Fibroblast of the aortic adventitia (primary cell): ENCODE measurements around the gene SNORC. TPM values are rescaled to one million over a fixed set of nuclear protein-coding genes. Genes with fewer than 3 reads are reported as not detected.
A peak's percentile ranks its signal among the peaks of the same experiment; 100 is the strongest.

Experiments
- DNase-seq: peaks from one replicate; pipeline ENCODE4 v3.0.0-alpha.2; 2010; ENCODE audit warnings: low read depth
- H3K4me3 ChIP-seq: 2 replicates; pipeline ENCODE4 v1.5.1; 2011; ENCODE audit warnings: low read depth, mild to moderate bottlenecking, control low read depth, low read length, moderate library complexity
- CTCF ChIP-seq: IDR thresholded peaks from 2 replicates; pipeline ENCODE4 v1.5.1; 2011; ENCODE audit warnings: mild to moderate bottlenecking, low read length, control low read depth, inconsistent platforms; ENCODE audit not compliant: insufficient read depth
- total RNA-seq: library from RNA; depleted of rRNA; stranded (reverse); fragments of >200 nt; gene quantifications from 2 replicates; pipeline ENCODE4 v1.2.3, GENCODE V29; 2012; ENCODE audit warnings: low replicate concordance

SNORC gene
- 0.33 and 0.72 TPM in 2 replicates for total RNA-seq

- no peak for DNase-seq
- no peak for TF ChIP-seq CTCF
Measured at GRCh38 chr2:232870018-232870765, at the start of gene SNORC. SNORC (plus strand) TSS chr2:232870264; CDS start chr2:232870342, 78 bp downstream.

DNA sequence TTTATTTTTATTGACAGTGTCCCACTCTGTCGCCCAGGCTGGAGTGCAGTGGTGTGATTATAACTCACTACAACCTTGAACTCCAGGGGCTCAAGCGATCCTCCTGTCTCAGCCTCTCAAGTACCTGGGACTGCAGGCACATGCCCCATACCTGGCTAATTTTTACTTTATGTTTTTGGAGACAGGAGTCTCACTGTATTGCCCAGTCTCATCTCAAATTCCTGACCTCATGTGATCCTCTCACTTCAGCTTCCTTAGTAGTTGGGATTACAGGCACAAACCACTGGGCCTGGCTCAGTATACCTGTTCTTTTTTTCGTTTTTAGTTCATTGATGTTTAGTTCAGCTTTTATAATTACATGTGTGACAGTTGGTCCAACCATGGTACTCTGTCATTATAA, 40.1 kb upstream of the SNORC start:
- TF ChIP-seq CTCF = no peak

More at GRCh38 chr2:232870018-232870765, at the start of gene SNORC:
- H3K4me3 ChIP-seq = no peak within 1 kb of the TSS

DNA sequence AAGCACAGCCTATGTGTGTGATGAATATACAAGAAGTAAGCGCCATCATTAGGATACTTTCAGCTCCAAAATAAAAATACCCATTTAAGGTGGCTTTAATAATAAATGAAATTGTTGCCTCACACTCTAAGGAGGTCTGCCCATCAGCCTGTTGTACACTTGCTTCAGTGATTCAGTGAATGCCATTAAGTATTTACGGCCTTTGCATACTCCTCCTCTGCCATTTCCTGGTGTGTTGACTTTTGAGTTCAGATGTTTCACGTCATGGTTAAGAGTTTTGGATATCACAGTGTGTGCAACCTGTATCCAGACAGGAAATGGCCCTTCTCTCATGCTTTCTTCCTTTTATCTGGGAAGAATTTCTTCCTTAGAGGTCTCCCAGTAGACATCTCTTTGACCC, 38.6 kb upstream of the SNORC start:
- DNase-seq = no peak
- H3K4me3 ChIP-seq = no peak overlapping the region
- TF ChIP-seq CTCF = no peak

More for the DNA sequence above, 40.1 kb upstream of the SNORC start:
- no peak for DNase-seq
- no peak overlapping the region for H3K4me3 ChIP-seq

DNA sequence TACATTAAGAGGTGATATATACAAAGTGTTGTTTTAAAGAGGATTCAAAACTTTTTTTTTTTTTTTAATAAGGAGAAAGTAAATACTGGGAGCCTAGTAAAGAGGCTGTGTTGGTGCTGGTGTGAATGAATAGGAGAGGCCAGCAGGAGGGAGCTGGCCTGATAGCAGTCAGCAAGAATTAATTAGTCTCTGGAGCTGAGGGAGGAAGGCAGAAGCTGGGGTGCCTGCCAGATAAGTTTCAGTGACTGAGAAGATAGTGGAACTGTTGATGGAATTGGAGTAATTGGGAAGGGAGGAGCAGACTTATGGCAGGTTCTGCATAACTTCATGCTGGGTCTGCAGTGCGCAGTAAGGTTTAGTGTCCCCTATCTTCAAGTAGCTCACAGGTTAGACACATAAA, 36.2 kb upstream of the SNORC start:
- no peak for DNase-seq
- no peak overlapping the region for H3K4me3 ChIP-seq
- TF ChIP-seq CTCF = no peak

GRCh38 chr2:232835687-232836208, 34.3 kb upstream of the SNORC start:
- DNase-seq = peak; percentile 25
- no peak overlapping the region for H3K4me3 ChIP-seq
- TF ChIP-seq CTCF = no peak

- DNase-seq = no peak
- no peak for TF ChIP-seq CTCF
- H3K4me3 ChIP-seq = no peak overlapping the region
Measured at GRCh38 chr2:232836934-232837333, 33.1 kb upstream of the SNORC start.
